GM12892 (cell line): ENCODE measurements around the gene CDH13.

Experiments used
- DNase-seq: peaks from one replicate; pipeline ENCODE4 v3.0.0; 2011; ENCODE audit not compliant: insufficient read length
- FAIRE-seq: peaks from 2 replicates; lab custom pipeline; 2011; peaks lifted over from hg19 to GRCh38; lab: Jason Lieb, UNC
- POLR2A ChIP-seq: IDR thresholded peaks from 2 replicates; pipeline ENCODE4 v1.6.1; 2011; ENCODE audit warnings: low read depth, low read length, control low read depth
- POLR2AphosphoS5 ChIP-seq: IDR thresholded peaks from 2 replicates; pipeline ENCODE4 v1.6.1; 2011; ENCODE audit warnings: low read depth, low read length, control low read depth
- TAF1 ChIP-seq: IDR thresholded peaks from 2 replicates; pipeline ENCODE4 v1.6.1; 2011; ENCODE audit warnings: low read depth, mild to moderate bottlenecking, control low read depth, low read length, borderline replicate concordance

The CDH13 gene

DNA sequence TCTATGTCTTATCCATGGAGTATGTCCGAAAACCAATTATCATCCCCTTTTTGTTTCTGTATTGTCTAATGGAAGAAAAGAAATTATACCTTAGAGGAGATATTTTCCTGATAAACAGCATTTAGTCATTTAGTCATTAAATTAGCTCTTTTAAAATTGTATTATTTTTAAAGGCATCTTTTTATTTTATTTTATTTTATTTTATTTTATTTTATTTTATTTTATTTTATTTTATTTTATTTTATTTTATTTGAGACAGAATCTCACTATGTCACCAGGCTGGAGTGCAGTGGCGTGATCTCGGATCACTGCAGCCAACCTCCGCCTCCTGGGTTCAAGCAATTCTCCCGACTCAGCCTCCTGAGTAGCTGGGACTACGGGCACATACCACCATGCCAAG is 559.1 kb downstream of the CDH13 start:
- FAIRE-seq (no peak), DNase-seq (no peak)
- no peak for TF ChIP-seq TAF1
- no peak for TF ChIP-seq POLR2A
- TF ChIP-seq POLR2AphosphoS5 = no peak

- TF ChIP-seq POLR2A = no peak
- TF ChIP-seq POLR2AphosphoS5 = no peak
- no peak for TF ChIP-seq TAF1
- FAIRE-seq (no peak), DNase-seq (no peak)
Measured at GRCh38 chr16:83187405-83187804, 560.6 kb downstream of the CDH13 start.

DNA sequence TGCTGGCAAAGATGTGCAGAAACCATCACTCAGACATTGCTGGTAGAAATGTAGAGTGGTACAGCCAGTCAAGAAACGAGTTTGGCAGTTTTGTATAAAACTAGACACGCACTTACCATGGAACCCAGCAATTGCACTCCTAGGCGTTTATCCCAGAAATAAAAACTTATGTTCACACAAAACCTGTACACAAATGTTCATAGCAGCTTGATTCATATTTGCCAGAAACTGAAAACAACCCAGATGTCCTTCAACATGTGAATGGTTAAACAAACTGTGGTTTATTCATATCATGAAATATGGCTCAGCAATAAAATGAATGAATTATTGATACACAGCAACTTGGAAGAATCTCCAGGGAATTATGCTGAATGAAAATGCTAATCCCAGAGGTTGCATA is 570.0 kb downstream of the CDH13 start:
- DNase-seq = no peak
- no peak for TF ChIP-seq TAF1
- no peak for TF ChIP-seq POLR2A
- TF ChIP-seq POLR2AphosphoS5 = no peak
- FAIRE-seq = no peak

DNA sequence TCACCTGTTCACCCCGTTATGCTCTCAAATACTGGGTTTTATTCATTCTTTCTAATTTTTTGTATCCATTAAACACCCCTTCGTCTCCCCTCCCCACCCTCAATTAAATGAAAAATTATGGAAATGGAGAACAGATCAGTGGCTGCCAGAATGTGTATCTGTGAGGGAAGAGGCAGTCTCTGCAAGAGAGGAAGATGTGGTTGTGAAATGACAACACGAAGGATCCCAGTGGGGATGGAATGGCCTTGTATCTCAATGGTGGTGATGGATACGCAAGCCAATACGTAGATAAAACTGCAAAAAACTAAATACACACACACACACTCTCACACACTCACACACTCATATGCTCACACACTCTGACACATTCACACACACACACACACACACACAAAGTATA is 570.7 kb downstream of the CDH13 start:
- TF ChIP-seq TAF1 (no peak), POLR2AphosphoS5 (no peak), POLR2A (no peak)
- no peak for DNase-seq

GRCh38 chr16:83198977-83199376 is 572.2 kb downstream of the CDH13 start:
- FAIRE-seq = no peak
- no peak for TF ChIP-seq TAF1
- no peak for TF ChIP-seq POLR2AphosphoS5
- no peak for TF ChIP-seq POLR2A
- no peak for DNase-seq

More for the DNA sequence above, 570.7 kb downstream of the CDH13 start:
- FAIRE-seq = no peak

DNA sequence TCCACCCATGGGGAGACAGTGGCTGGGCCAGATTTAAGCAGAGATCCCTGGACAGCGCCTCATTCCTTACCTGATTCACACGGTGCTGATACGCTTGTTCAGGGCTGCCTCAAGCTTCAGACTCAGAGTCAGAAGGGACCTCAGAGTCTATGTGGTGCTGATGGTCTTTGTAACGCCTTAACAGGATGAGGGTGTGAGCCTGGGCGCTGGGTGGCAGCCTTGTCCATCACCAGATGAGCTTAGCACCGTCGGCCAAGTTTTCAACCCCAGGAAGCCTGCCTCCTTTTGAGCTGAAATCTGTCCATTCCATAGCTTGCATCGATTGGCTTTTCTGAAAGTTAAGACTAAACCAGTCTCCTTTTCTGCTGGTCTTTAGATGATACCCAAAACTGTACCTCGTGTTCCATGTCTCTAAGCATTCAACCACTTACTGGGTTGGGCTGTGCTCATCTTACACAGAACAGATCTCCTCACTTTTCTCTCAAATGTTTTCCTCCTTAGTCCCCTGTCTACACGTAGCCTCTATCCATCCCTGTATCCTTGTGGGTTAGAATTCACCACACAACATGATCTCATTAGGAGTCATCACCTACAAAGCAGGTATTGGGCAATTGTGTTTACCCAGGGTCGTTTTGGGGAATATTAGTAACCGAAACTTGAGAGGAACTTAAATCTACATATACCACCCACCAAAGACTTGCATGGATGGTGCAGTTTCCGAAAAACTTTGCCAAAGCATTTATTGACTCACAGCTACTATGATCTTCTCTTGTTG is 573.4 kb downstream of the CDH13 start:
- no peak for FAIRE-seq
- TF ChIP-seq POLR2AphosphoS5 (no peak), POLR2A (no peak), TAF1 (no peak)
- DNase-seq = no peak

DNA sequence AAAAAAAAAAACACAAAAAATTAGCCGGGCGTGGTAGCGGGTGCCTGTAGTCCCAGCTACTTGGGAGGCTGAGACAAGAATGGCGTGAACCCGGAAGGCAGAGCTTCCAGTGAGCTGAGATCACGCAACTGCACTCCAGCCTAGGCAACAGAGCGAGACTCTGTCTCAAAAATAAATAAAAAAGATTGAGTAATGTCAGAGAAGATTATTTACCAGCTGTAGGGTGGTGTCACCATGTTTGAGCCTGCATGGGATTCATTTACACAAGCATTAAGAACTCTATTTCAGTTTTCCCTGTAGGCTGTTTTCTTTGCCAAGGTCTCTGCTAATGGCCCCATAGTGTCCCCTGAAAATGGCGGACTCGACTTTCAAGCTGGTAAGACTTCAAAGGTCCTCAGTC is 575.0 kb downstream of the CDH13 start:
- FAIRE-seq = no peak
- TF ChIP-seq POLR2A (no peak), TAF1 (no peak), POLR2AphosphoS5 (no peak)

DNA sequence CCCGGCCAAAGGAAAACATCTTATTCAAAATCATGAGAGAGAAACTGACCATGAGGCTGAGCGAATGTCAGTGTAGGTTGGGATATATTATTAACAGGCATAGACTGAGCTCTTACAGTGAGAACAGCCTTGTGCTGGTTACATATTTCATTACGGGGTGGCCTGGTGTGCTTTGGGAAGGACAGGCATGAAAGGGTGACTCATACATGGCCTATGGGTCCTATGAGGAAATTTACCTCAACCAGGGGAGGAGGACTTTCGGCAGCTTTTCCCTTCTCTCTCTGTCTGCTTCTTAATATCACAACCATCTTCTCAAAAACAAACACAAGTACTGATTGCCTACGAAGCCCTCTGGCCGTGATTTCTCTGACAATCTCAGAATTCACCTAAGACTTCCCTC is 579.1 kb downstream of the CDH13 start:
- DNase-seq = no peak
- no peak for FAIRE-seq
- TF ChIP-seq POLR2AphosphoS5 = no peak
- no peak for TF ChIP-seq POLR2A
- TF ChIP-seq TAF1 = no peak

More for the DNA sequence above, 575.0 kb downstream of the CDH13 start:
- no peak for DNase-seq

- FAIRE-seq (no peak), DNase-seq (no peak)
Measured at GRCh38 chr16:83206426-83206825, 579.7 kb downstream of the CDH13 start.

DNA sequence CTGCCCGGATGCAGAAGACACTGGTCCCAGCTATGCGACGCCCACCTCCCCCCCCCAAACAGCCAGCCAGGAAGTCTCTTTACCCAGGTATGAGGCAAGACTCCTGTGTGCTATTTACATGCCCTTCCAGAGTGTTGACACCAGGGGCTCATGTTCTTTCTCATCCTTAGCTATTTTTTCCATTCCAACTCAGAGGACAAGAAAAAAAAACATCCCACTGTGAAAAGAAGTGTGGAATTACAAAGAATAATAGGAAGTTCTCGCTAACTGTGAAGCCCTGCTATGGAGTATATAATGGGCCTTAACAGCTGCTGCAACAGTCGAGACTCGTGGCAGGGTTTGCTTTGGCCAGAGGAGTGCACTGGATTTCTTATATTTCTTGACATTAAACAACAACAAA is 584.9 kb downstream of the CDH13 start:
- DNase-seq (no peak), FAIRE-seq (no peak)
- TF ChIP-seq POLR2A (no peak), POLR2AphosphoS5 (no peak), TAF1 (no peak)

More at GRCh38 chr16:83206426-83206825, 579.7 kb downstream of the CDH13 start:
- TF ChIP-seq TAF1 (no peak), POLR2A (no peak), POLR2AphosphoS5 (no peak)

DNA sequence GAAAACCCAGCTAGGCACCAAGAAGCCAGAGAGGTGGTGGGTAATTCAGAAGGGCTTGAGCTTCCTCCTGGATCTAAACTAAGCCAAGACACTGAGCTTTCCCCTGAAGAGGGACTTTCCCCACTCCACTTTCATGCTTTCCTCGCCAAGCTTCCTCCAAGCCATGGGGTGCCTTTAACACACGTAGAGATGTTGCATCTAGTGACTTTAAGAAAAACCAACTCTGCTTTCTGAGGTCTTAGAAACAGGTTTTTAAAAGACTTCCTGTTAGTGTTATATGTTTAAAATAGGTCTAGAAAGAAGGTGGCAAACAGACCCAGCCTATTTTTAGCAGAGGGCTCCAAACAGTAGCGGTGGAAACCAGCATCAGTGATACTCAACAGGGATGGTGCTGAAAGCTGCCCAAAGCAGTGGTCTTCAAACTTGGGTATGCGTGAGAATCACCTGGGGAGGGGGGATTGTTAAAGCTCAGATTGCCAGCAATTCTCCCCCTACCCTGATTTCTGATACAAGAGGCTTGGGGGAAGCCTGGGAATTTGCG is 585.6 kb downstream of the CDH13 start:
- FAIRE-seq = no peak
- DNase-seq = no peak

DNA sequence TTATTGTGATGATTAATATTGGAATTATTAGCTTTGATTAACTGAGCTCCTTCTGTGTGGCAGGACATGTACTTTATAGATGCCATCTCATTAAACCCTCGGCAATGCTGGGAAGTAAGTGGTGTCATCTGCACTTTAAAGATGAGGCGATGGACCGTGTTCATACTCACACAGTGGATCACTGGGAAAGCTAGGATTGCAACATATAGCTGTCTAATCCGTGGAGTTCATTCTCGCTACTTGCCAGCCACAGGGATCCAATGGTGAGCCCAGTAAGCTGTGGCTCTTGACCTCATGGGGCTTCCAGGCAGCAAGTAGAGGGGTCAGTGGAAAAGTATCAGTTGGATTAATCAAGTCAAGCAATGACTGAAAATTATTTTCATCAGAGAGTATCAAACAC is 587.9 kb downstream of the CDH13 start:
- FAIRE-seq (no peak), DNase-seq (no peak)

More for the DNA sequence above, 585.6 kb downstream of the CDH13 start:
- TF ChIP-seq POLR2A = no peak
- TF ChIP-seq POLR2AphosphoS5 = no peak
- TF ChIP-seq TAF1 = no peak

GRCh38 chr16:83215406-83216001 is 588.7 kb downstream of the CDH13 start:
- DNase-seq = peak; percentile 29
- TF ChIP-seq TAF1 (no peak), POLR2AphosphoS5 (no peak), POLR2A (no peak)
- FAIRE-seq = no peak

More for the DNA sequence above, 587.9 kb downstream of the CDH13 start:
- TF ChIP-seq POLR2AphosphoS5 (no peak), TAF1 (no peak), POLR2A (no peak)
